A549 treated with GW870086 at 1 μM for 4 hours (cell line): Measurements from ENCODE around the gene PTBP3. TPM values are rescaled to one million over a fixed set of nuclear protein-coding genes. Genes with fewer than 3 reads are reported as not detected.

Experiments
- total RNA-seq: library from RNA; stranded (reverse); fragments of 200-300 nt; extraction: Qiagen RNA extraction; gene quantifications from 5 replicates; pipeline ENCODE4 v1.2.3, GENCODE V29; 2022; ENCODE audit warnings: low read depth

The PTBP3 gene, protein sequence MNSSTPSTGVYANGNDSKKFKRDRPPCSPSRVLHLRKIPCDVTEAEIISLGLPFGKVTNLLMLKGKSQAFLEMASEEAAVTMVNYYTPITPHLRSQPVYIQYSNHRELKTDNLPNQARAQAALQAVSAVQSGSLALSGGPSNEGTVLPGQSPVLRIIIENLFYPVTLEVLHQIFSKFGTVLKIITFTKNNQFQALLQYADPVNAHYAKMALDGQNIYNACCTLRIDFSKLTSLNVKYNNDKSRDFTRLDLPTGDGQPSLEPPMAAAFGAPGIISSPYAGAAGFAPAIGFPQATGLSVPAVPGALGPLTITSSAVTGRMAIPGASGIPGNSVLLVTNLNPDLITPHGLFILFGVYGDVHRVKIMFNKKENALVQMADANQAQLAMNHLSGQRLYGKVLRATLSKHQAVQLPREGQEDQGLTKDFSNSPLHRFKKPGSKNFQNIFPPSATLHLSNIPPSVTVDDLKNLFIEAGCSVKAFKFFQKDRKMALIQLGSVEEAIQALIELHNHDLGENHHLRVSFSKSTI
- 22.4 to 40.5 TPM (median 32.7 TPM) in 5 replicates for total RNA-seq

DNA sequence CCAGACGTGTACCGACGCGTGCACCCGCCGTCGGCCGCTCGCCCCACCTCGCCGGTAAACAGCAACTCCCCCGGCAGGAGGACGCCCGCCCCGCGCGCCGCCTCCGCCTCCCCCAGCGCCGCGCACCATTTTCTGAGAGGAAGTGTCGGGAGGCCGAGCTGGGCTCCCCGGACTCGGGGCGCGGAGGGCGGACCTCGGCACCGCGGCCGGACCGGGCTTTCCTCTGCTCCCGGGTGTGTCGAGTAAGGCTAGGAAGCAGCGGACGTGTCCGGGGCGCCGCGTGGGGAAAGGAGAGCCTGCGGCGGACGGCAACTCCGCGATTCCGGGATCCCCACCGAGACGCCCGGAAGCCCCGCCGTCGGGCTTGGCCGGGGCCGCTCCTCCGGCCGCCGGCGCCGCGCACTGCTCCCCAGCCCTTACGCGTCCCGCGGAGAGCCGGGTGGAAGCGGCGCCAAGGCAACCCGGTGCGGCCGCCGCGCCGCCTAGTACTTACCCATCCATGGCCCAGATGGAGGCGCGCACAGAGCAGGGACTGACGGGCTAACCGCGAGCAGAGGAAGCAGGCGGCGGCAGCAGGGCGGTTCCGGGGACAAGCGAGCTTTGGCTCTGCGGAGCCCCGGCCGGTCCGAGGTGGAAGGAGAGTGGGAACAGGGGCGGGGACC lies at the start of gene PTBP3:
Gene PTBP3 (minus strand): TSS at position 643 of the 662 bp plus-strand sequence. CDS start 35,754 bp downstream, outside the sequence.

GRCh38 chr9:112380102-112380824 lies 46.8 kb upstream of the PTBP3 start, which contains the start of gene HSDL2:
HSDL2 (plus strand) TSS chr9:112380108; CDS start chr9:112380164, 56 bp downstream.

DNA sequence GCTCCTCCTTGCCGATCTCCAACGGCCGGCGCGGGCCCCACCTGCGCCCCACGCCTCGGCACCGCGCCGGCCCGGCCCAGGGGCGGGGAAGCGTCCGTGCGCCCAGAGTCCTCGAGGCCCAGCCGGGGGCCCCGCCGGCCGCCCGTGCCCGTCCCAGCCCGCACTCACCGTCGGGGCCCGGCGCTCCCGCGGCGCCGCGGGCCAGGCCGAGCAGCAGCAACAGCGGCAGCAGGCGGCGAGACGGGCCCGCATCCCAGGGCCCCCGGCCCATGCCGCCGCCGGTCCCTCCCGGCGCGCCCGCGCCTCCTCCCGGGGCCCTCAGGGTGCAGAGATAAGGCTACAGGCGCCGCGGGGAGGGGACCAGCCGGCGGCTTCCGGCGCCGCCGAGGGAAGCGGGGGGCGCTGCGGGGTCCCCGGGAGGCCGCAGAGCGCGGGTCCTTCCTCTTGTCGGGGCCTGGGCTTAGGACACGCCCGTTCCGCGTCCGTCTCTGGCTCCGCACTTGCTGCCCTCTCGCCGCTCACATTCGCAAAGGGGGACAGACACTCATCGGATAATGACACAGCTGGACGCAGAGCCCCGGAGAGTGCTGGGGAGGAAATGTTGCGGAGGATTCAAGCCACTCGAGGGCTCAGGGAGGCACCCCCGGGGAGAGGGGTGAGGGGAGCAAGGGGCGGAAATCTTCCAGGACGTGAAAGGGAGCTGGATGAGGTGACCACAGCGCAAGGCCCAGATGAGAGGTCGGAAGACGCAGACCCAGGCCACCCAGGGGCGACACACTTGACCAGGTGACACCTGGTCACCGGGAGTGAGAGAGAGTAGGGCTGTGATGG lies 158.2 kb downstream of the PTBP3 start, which contains the start of gene SUSD1:
Gene SUSD1 (minus strand): TSS at position 333 of the 831 bp plus-strand sequence. CDS start 62 bp downstream, at position 271.

Other genes starting within 250 kb of the PTBP3 start
- gene SUSD1, start 158.3 kb downstream of the PTBP3 start, total RNA-seq = 12.9 to 14.6 TPM (median 14.2 TPM) in 5 replicates
- gene HSDL2, start 46.5 kb upstream of the PTBP3 start, total RNA-seq = 24.4 to 31.0 TPM (median 25.8 TPM) in 5 replicates
- 1.5 to 2.6 TPM (median 2.1 TPM) in 5 replicates for gene KIAA1958, start 153.2 kb upstream of the PTBP3 start, total RNA-seq